Measurements from ENCODE around the gene TRIP6. TPM values are rescaled to one million over a fixed set of nuclear protein-coding genes. Genes with fewer than 3 reads are reported as not detected.

TRIP6 gene
- total RNA-seq, 2 donors from 2014 or later: 41.6 to 64.4 TPM

- Histone ChIP-seq H3K36me3 (no peaks in the 10 kb centered on the region), H3K27me3 (no peaks in the 10 kb centered on the region), H3K27ac (peak overlapping the region; percentile 76 to 82), H3K4me3 (peak overlapping the region in 1 of 2 donors; percentile 42), H3K9me3 (no peaks in the 10 kb centered on the region), H3K4me1 (peaks cover 0 to 16% of the 10 kb centered on the region in 2 donors)
- DNase-seq (ENCODE audit: low spot score): peak; percentile 70
- no peak for TF ChIP-seq CTCF (IDR thresholded peaks at IDR 0.05)
Measured at GRCh38 chr7:100835903-100836811, 31.0 kb upstream of the TRIP6 start.

- peak overlapping the region; percentile 30 to 42 for H3K4me3 ChIP-seq
- no peaks in the 10 kb centered on the region for H3K9me3 ChIP-seq
- H3K27me3 ChIP-seq: no peaks in the 10 kb centered on the region
- no peak for DNase-seq (ENCODE audit: low spot score)
- no peak for TF ChIP-seq CTCF (IDR thresholded peaks at IDR 0.05)
- peaks cover 0 to 16% of the 10 kb centered on the region in 2 donors for H3K4me1 ChIP-seq
- H3K27ac ChIP-seq: peak overlapping the region; percentile 76 to 82
- no peaks in the 10 kb centered on the region for H3K36me3 ChIP-seq
Measured at GRCh38 chr7:100836812-100837098, 30.4 kb upstream of the TRIP6 start.

- H3K27me3 ChIP-seq: no peaks in the 10 kb centered on the region
- H3K4me3 ChIP-seq: peak overlapping the region; percentile 30 to 42
- DNase-seq (ENCODE audit: low spot score): peak; percentile 93
- H3K27ac ChIP-seq: peak overlapping the region; percentile 76 to 82
- no peaks in the 10 kb centered on the region for H3K36me3 ChIP-seq
- H3K4me1 ChIP-seq: peaks cover 0 to 16% of the 10 kb centered on the region in 2 donors
- no peaks in the 10 kb centered on the region for H3K9me3 ChIP-seq
- TF ChIP-seq CTCF (IDR thresholded peaks at IDR 0.05): no peak
Measured at GRCh38 chr7:100837099-100837836, 29.9 kb upstream of the TRIP6 start.

- Histone ChIP-seq H3K4me1 (peaks cover 0 to 16% of the 10 kb centered on the region in 2 donors), H3K9me3 (no peaks in the 10 kb centered on the region), H3K27ac (no peak overlapping the region), H3K36me3 (no peaks in the 10 kb centered on the region), H3K27me3 (no peaks in the 10 kb centered on the region), H3K4me3 (no peak overlapping the region)
- no peak for TF ChIP-seq CTCF (IDR thresholded peaks at IDR 0.05)
- DNase-seq (ENCODE audit: low spot score): no peak
Measured at GRCh38 chr7:100839361-100839760, 27.8 kb upstream of the TRIP6 start.

- DNase-seq (ENCODE audit: low spot score): no peak
- TF ChIP-seq CTCF (IDR thresholded peaks at IDR 0.05): no peak
- no peak overlapping the region for H3K4me3 ChIP-seq
- H3K27ac ChIP-seq: no peak overlapping the region
- no peaks in the 10 kb centered on the region for H3K36me3 ChIP-seq
- H3K9me3 ChIP-seq: no peaks in the 10 kb centered on the region
- no peaks in the 10 kb centered on the region for H3K27me3 ChIP-seq
- peaks cover 0 to 15% of the 10 kb centered on the region in 2 donors for H3K4me1 ChIP-seq
Measured at GRCh38 chr7:100840470-100841100, 26.6 kb upstream of the TRIP6 start.
